Testis (tissue), 2 donors: Measurements from ENCODE around the gene SPATC1L.

Experiments used
- CTCF ChIP-seq, 3 experiments: fragments of 450-650 bp in 2 of 3; fragments of 200-600 bp in 1 of 3; sonication (generic) in 1 of 3; IDR thresholded peaks; one replicate each; pipeline ENCODE4 v1.5.1; 2016 to 2019; ENCODE audit warnings: antibody characterized with exemption in 3 of 3, mild to moderate bottlenecking in 2 of 3, moderate library complexity in 1 of 3
- POLR2A ChIP-seq: fragments of 450-650 bp; IDR thresholded peaks from one replicate; pipeline ENCODE4 v1.6.1; 2017; ENCODE audit warnings: antibody characterized with exemption, mild to moderate bottlenecking, moderate library complexity

- no peak for TF ChIP-seq CTCF (IDR thresholded peaks at IDR 0.05)
- no peak for TF ChIP-seq POLR2A
Measured at GRCh38 chr21:46211376-46211775, 27.1 kb upstream of the SPATC1L start.
